A172 (cell line): ENCODE results near the gene LZTFL1. TPM values are rescaled to one million over a fixed set of nuclear protein-coding genes. Genes with fewer than 3 reads are reported as not detected.

Experiments
- DNase-seq: peaks from one replicate; pipeline ENCODE4 v3.0.0-alpha.2; 2015; ENCODE audit warnings: low spot score
- total RNA-seq: library from RNA; depleted of rRNA; stranded (reverse); fragments of >200 nt; shearing (Covaris generic); gene quantifications from 2 replicates; pipeline ENCODE4 v1.2.3, GENCODE V29; 2014

Gene LZTFL1
- total RNA-seq, 1 experiment from 2014 or later = 20.3 TPM

DNA sequence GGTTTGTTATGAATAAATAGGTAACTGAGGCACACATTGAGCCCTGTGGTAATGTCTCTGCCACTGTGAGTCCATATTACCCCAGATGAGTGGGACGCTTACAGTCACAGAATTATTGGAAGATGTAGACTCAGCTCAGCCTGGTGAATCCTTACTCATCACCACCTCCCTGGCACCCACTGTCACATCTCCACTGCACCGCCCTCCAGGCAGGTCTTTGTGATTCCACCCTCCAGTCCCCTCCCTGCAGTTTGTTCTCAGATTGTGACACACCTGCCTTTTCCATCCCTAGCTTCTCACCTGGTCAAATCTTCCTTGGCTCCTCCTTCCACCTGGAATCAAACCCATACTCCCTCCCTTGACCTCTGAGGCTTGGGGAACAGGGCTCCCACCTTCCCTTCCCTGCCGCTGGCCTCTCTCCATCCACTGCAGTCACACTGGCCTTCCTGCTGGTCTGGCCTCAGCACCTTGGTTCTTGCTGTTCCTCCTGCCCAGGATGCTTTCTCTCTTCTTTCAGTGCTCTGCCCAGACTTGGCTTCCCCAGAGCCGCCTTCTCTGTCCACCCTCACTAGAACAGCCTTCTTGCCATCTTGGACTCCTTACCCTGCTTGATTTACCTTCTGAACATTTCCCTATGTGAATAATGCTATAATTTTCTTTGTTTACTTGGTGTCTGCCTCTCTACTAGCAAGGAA lies 55.0 kb downstream of the LZTFL1 start:
- no peak for DNase-seq

DNA sequence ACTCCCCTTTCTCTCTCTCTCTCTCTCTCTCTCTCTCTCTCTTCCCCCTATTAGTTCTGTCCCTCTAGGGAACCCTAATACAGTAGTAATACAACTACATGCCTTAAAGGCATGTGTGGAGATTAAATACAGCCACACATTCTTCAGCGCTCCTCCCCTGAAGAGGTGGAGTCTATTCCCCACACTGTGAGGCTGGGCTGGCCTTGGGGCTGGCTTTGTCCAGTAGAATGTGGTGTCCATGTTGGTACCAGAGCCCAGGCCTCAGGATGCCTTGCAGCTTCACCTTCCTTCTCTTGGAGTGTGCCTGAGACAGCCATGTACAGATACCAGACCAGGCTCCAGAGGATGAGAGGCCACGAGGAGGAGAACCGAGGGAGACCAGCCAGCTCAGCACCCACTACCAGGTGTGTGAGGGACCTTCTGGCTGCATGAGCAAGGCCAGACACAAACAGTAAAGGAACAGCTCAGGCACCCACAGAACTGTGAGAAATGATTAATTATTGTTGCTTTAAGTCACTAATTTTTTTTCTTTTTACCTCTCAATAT lies 56.2 kb downstream of the LZTFL1 start:
- DNase-seq = no peak

DNA sequence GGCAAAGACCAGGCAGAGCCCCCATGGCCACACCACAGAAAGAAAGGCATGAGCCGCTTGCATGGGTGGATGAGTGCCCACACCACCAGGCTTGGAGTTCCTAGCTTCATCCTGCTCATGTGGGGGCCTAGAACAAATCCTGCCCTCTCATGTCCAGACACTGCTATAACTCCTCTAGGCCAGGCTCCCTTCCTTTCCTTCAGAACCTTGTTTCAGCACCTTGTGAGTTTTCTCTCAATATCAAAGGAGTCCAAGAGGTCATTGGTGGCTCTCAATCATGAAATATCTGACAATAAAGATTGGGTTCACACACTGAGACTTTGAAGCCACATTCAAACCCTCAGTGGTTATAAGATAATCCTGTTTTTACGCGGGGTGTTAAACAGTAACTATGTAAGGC lies 58.3 kb downstream of the LZTFL1 start:
- DNase-seq = no peak

GRCh38 chr3:45782381-45782780 lies 59.5 kb downstream of the LZTFL1 start:
- DNase-seq = no peak

DNA sequence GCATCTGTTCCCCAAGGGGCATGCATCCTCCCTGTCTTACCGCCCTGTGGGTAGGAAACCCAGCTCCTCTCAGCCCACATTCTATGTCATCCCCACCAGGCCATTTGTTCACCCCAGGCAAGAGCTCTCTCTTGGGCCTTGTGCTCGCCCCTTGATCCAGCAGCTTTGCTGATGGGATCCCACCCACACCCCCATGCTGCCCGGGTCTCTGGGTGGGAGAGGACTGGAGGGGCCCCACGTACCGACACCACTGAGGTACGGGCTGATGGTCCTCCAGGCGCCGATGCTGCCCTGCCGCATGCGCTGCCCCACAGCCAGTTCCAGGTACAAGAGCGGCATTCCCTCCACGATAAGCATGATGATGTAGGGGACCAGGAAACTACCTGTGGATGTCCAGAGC lies 60.1 kb downstream of the LZTFL1 start:
- DNase-seq = no peak

GRCh38 chr3:45781271-45781670 lies 60.6 kb downstream of the LZTFL1 start:
- DNase-seq = no peak

GRCh38 chr3:45779746-45780735 lies 61.9 kb downstream of the LZTFL1 start:
- no peak for DNase-seq

- no peak for DNase-seq
These were observed 63.1 kb downstream of the LZTFL1 start for GRCh38 chr3:45778761-45779201.

DNA sequence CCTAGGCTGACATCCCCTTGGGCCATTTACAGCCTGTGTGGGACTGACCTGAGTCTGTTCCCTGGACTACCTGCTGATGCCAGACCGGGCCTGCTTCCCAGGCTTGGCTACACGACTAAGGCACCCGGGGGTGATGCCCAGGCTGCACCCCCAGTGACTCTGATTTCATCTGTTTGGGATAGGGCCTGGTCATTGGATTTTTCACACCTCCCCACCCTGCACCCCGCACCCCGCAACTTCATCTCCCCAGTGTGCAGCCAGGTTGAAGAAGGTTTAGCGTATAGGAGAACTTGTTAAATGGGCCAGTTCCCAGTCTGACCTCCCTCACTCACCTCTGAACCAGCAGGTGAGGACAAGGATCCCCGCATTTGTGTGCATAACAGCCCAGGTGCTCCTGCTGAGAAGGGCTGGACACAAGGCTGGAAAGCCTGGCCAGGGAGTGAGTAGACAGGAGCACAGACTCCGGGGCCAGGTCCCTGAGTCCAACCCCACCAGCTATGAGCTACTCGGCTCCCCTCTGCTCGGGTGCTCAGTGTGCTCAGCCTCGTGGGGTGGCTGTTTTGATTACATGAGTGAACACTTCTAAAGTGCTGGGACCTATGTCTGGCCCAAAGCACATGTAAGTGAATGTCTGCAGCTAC lies 64.1 kb downstream of the LZTFL1 start:
- no peak for DNase-seq

- no peak for DNase-seq
These were observed 64.7 kb downstream of the LZTFL1 start for GRCh38 chr3:45777111-45777745.

DNA sequence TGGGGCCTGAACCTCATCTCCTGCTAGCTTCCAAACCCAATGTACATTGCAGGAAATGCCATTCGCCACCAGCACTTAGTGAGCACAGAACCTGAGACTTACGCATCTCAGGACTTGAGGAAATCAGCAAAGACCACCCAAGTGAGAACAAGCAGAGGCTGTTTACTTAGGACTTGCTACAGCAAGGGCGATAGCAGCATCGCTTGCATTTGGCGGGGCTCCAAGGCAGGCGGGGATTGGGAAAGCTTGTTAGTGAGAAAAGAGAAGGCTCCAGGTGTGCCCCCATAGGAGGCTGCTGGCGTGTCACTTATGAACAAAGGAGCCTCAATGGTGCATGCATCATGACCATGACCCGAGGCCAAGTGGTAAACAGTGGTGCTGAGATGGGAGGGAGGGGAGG lies 65.3 kb downstream of the LZTFL1 start:
- DNase-seq = no peak

GRCh38 chr3:45776301-45776595 lies 65.7 kb downstream of the LZTFL1 start:
- DNase-seq = no peak

DNA sequence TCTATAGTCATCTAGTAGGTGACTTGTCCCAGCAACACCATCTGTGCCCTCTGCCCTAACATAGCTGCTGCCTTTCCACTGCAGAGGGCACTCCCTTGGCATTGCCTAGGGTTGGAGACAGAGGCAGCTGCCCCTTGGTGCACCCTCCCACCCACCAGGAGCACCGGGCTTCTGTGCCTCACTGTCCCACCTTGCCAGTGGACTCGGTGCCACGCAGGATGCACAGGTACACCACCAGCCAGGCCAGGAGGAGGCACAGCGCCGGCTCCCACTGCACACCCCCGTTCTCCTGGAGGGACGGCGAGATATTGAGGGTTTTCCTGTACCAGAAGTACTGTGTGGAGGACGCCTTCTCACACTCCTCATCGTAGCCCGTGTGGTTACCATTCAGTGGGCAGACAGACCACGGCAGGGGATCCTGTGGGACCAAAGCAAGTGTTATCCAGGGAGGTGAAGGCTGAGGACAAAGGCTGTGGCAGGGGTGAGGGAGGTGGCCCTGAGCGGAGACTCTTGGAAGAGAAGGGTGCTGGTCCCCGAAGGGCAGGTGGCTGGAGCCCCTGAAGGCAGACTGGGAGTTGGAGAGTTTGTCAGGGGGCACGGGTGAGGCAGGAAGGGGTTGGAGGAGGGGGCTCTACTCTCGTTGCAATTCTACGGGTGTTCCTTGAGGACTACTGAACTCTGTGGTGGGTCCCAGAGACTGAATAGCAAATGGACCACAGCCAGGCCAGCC lies 66.2 kb downstream of the LZTFL1 start:
- no peak for DNase-seq

GRCh38 chr3:45774581-45775521 lies 67.1 kb downstream of the LZTFL1 start:
- no peak for DNase-seq

- DNase-seq = no peak
These were observed 68.0 kb downstream of the LZTFL1 start for GRCh38 chr3:45773714-45774449.
